NCI-H128 (cell line): ENCODE data around the gene DHRS12.

ENCODE experiments used
- DNase-seq: peaks from one replicate; lab custom pipeline; 2025; ENCODE audit not compliant: unreplicated experiment; lab: John Stamatoyannopoulos, UW

Gene DHRS12

DNA sequence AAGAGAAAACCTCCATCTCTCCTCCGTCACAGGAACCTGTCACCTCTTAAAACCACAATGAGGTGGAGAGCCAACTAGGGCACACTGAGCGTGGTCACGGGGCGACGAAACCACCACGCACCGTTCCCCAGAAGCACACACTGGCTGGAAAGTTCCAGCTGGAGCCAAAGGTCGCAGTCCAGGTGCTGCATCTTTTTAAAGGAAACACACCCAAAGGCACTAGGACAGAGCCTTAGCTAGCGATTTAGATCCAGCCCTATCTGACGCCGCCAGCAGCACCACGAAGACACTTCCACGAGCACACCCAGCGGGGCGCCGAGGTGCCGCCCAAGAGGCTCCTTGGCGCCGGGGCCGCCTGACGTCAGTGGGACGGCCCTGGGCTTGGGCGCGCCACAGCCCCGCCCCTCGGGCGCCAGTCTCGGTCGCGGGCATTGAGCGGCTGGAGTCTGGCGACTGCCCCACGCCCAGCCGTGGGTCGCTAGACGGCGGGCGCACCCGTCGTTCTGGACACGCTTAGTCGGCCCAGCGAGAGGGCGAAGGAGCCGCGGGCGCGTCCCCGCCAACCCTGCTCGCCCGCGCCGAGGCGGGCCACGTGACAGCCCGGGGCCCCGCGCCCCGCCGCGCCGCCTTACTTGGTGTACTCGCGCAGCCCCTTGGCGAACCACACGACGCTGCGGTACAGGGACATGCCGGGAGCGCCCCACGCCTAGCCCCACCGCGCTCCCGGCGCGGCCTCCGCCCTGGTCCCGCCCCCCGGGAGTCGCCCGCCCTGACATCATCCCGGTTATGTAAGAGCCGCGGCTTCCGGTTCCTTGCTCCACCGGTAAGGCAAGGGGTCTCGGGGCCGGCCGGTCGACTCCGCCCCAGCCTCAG lies at the start of gene DHRS12:
TSS of gene DHRS12 (minus strand) at position 742 of the 873 bp plus-strand sequence. CDS start 4,504 bp downstream, outside the sequence.
- peak; percentile 59 for DNase-seq

DNA sequence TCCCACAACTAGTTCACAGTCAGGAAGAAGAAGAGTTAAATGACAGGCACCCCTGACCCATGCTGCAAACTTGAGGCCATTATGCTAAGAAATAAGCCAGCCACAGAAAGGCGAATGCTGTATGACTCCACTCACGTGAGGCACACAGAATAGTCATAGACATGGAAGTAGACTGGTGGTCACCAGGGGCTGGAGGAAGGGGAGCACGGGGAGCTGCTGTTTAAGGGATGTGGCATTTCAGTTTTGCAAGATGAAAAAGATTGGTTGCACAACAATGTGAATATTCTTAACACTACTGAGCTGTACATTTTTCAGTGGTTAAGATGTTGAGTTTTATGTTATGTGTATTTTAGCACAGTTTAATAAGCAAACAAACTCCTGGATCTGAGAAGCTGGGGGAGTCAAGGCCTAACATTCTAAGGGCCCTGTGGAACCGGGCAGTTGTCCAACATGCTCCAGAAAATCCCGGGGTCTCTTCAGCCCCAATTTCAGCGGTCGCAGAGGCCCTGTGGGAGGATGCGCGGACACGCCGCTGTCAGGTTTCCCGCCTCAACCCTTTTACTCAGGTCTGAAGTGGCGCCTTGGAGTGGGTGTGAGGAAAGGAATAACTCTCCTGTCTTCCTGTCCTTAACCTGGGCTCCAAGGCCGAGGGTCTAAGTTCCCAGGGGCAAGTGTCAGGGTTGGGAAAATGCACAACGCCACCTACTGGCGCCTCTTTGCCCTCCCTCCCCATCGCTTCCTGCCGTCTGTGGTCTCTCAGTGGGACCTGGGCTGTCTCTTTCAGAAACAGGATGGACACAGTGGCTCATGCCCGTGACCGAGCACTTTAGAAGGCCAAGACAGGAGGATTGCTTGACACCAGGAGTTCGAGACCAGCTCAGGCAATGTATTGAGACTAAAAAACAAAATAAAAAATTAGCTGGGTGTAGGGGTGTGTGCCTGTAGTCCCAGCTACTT lies 45.5 kb upstream of the DHRS12 start:
- no peak for DNase-seq

- no peak for DNase-seq
These were observed 44.7 kb upstream of the DHRS12 start for GRCh38 chr13:51848674-51849073.

- DNase-seq: no peak
These were observed 42.8 kb upstream of the DHRS12 start for GRCh38 chr13:51846756-51847155.

DNA sequence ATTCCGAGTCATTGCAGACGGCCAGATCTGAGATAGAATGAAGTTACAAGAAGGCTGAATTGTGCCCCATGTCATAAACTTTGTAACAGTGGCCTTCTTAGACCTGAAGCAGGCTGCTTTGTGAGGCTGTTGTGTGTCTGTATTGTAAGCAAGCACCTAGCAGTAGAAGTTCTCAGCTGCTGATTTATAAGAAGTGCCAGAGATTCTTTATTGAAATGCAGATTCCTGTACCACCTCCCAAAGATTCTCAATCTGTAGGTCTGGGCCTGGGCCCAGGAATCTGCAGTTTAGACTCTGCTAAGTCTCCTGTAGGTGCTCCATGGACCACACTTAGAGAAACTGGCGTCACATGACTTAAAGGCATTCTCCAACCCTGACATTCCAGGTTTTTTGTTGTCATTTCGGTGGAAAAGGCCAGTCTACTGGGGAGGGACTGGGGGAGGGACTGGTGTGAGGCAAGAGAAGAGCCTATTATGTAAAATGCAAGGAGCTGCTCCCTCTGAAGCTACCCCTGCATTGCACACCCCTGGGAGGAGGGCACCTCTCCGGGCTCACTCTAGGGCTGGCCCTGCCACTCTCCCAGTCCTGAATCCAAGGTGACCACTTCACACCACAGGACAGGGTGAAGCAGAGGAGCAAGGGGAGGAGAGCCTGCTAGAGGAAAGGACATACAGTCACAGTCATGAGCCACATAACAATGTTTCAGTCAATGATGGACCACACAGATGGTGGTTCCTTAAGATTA lies 41.8 kb upstream of the DHRS12 start:
- no peak for DNase-seq

DNA sequence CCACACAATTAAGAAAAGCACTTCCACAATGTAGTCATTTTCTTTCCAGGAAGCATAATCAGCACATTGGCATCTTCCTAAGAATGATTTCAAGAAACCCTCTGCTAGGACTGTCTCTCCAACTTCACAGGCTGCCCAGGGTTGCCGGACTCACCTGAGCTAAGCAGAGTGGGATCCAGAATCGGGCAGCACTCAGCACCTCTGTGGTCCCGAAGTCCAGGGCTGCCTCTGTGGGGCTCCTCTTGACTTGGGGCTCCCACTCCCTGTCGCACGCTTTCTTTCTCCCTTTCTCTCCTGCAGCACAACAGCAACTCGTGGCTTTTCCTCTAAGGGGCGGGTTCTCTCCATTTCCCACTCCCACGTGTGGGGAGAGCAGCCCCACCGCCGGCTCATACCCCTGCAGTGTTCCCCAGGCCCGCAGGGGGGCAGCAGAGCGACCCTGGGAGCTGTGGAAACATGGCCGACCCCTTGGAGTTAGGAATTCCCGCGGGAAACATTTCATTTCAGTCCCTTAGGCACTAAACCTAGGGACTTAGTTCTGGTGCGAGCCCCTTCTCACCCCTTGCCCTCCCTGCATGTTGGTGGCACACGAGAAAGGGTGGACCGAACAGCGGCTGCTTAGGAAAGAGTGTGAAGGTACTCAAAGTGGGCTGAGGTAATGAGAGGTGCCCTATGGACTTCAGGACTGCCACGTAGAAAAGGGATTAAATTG lies 41.1 kb upstream of the DHRS12 start, which contains the start of gene TMEM272:
TSS of gene TMEM272 (minus strand) at position 316 of the 712 bp plus-strand sequence. CDS start 6,647 bp downstream, outside the sequence.
- no peak for DNase-seq

DNA sequence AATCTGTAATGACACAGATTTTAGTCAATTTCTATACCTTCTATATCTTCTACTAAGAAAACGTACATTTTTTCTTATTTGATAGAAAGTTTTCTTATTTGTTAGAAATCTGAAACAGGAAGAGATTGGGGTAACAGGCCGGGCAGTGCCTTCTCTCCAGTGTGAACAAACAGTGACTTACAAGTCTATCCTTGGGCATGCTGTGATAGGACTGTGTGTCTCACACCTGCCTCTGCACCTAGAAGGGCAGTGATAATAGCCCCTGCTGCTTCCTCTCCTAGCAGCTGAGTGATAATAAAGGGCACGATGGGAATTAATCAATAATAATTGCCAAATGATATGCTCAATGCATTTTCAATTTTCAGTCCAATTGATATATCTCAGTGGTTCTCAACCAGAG lies 39.6 kb upstream of the DHRS12 start:
- DNase-seq: no peak

GRCh38 chr13:51841732-51842131 lies 37.8 kb upstream of the DHRS12 start:
- no peak for DNase-seq

GRCh38 chr13:51840917-51841316 lies 37.0 kb upstream of the DHRS12 start:
- DNase-seq: no peak

- no peak for DNase-seq
These were observed 36.0 kb upstream of the DHRS12 start for GRCh38 chr13:51839711-51840540.

DNA sequence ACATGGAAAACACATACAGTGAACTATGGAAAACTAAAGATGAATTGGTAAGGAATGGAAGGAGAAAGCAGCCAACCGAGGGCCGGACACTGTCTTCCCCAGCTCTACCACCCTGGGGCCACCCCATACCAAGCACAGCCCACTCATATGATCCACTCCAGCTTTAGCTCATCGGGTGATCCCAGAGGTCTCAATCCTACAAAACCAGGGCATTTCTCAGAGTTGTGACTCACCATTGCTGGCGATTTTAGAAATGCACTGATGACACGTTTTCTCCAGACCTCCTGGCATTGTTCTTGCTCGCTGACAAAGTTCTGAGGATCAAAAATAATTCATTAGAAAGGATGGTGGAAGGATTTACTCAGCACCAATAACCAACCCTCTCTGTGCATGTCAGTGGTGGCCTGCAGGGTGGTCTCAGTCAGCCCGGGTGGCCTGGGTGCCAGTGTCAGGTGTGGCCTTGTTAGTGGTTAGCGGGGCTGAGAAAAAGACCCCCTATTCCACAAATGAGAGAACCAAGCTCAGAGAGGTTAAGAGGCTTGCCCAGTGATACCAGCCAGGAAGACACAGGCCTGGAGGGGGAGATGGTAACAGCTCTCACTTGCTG lies 34.4 kb upstream of the DHRS12 start:
- DNase-seq: no peak

DNA sequence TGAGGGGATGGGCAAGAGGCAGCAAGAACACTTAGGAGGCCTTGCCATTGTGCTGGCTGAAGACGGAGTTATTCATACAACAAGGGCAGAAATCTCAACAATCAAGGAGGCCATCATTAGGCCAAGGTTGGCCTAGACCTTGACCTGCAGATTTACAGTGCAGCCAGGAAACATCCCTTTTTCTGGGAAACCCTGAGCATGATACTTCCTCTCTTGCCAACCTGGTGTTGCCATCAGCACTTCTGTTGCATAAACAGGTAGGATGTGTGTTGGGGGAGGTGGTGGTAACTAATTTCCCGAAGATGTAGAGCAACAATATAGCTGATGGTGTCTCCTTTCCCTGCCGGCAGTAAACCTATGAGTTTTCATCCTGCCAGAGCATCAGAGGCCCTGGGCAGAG lies 33.1 kb upstream of the DHRS12 start:
- DNase-seq: no peak

DNA sequence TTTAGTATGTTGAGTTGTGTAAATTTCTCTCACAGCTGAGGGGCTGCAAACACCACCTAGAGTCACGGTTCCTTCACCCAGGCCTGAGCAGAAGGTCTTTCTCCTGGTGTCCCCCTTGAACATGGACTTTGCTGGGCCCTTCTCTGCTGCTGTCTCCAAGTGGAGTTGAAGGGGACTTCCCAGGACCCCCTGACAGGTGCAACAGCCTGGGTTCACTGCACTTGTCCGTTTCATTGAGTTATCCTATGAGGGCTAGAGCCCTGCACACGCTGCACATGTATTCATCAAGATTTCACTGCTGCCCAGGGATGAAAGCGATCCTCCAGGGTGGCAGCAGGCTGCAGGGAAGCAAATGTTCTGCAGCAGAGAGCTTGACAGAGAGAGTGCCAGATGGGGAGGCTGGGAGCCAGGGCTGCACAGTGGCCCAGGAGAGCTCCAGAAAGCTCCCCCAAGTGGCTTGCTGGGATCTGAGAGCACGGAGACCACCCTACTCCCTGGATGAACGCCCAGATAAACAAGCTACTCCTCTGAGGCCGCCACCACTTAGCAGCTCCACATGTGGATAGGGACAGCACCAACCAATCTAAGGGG lies 30.7 kb upstream of the DHRS12 start:
- no peak for DNase-seq

DNA sequence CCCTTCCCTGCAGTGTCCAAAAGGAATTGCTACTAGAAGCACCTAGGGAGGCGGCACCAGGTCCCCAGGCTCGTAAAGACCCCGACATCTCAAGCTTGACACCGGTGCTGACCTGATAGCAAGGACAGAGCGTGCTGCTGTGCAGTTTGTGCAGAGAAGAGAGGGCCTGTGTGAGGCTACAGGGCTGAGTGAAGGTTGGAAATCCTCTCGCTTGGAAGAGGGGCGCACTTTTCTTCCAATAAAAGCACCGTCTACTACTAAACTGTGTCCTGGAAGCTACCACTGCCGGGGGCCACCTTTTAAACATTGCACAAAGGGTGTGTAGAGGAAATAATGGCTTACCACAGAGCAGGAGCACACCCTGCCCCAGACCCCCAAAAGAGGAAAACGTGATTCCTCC lies 30.0 kb upstream of the DHRS12 start:
- no peak for DNase-seq

- DNase-seq: no peak
These were observed 28.6 kb upstream of the DHRS12 start for GRCh38 chr13:51832471-51833152.

GRCh38 chr13:51831519-51831918 lies 27.6 kb upstream of the DHRS12 start:
- no peak for DNase-seq

DNA sequence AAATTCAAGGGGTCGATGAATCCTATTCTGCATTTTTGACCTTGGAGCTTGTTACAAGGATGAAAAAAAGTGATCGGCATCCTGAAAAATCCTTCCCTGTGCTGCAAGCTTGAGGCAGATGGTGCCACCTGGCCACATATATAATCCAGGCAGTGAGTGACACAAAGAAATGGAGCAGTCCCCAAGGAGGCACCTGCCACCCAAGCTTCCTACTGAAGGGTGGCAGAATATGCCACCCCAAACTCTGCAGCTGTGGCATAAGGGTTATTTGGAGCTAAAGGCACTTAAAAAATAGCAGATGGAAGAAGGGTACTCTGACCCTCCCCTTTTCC lies 25.6 kb upstream of the DHRS12 start:
- no peak for DNase-seq
